GM21825 (cell line): ENCODE measurements around the gene XPO6.

ENCODE experiments used
- ATAC-seq: cut with Tn5 transposase; IDR thresholded peaks from one replicate; pipeline ENCODE4 v1.9.1; 2021; ENCODE audit warnings: mild to moderate bottlenecking, moderate library complexity; ENCODE audit not compliant: unreplicated experiment

The XPO6 gene

DNA sequence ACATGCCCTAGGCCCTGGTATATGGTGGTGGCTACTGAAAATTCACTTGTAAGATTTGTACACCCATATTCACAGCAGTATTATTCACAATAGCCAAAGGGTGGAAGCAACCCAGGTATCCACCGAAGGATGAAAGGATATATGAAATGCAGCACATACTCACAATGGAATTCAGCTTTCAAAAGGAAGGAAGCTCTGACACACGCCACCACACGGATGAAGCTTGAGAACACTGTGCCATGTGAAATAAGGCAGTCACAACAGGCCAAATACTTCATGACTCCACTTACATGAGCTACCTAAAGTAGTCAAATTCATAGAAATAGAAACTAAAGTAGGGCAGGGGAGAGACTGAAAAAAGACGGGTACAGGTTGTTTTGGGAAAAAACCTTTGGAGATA, 2.9 kb downstream of the XPO6 start:
- ATAC-seq: no peak

DNA sequence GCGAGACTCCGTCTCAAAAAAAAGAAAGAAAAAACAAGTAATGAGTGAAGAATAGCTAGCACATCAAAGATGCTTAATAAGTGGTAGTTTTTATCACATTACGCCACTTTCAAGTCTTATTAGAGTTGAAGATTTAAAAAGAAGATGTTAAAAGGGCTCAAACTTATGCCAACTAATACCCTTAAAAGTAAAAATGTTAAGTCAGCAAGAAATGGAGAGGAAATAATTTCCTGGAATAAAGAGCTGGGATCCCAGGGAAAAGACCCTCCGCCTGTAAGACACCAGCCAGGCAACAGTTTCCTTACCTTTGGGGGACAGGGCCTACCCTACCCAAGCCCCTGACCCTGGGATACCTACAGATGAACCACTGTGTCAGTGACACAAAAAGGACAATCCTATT, 3.6 kb downstream of the XPO6 start:
- no peak for ATAC-seq

DNA sequence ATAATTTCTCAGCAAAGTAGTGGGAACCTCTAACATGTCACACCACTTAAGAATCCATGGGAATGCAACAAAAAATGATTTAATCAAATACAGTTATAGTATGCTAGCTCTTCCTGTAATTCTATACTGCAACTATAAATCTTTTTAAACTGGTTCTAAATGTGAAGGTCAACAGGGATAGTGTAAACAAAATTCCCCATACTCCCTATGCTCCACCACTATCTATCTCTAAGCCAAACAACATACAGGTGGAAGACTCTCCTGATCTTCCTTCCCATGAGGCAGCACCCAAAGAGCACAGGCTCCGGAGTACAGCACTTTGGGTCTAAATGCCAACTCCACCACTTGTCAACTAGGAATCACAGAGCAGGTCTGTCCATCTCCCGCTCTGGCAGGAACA, 4.4 kb downstream of the XPO6 start:
- no peak for ATAC-seq

DNA sequence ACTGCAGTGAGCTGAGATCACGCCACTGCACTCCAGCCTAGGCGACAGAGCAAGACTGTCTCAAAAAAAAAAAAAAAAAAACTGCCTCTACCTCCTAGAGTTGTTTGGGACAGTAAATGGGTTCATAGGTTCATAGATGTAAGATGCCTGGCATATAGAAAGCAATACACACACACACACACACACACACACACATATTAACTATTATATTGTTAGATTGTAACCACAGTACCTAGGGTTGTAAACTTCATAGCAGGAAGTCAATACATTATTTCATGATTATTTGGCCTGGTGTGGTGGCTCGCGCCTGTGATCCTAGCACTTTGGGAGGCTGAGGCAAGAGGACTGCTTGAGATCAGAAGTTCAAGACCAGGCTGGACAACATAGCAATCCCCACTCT, 5.8 kb downstream of the XPO6 start:
- ATAC-seq: no peak

DNA sequence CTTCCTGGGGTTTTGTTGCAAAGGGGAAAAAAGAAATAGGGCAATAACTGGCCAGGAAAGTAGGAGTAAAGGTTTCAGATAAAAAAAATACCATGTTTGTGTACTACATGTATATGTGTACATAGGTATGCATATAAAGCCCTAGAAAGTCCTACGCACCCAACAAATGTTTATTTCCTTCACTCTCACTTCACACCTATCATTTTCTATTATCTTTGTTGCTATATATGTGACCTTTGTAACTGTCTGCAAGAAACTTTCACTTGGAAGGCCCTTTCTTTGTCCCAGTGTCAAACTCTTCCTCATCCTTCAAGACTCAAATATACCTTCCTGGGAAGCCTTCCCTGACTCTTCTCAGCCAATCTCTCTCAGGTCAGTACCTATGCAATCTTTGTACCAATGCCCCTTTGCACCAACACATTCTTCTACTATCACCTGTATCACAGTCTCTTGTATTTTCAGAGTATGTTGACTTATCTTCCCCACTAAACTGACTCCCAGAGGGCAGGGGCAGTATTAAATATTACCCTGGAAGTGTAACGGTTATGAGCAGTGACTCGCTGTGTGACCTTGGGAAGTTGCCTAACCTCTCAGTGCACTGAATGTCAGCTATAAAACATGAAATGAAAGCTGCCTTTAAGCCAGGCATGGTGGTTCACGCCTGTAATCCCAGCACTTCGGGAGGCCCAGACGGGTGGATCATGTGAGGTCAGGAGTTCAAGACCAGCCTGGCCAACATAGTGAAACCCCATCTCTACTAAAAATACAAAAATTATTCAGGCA, 6.5 kb downstream of the XPO6 start:
- no peak for ATAC-seq

DNA sequence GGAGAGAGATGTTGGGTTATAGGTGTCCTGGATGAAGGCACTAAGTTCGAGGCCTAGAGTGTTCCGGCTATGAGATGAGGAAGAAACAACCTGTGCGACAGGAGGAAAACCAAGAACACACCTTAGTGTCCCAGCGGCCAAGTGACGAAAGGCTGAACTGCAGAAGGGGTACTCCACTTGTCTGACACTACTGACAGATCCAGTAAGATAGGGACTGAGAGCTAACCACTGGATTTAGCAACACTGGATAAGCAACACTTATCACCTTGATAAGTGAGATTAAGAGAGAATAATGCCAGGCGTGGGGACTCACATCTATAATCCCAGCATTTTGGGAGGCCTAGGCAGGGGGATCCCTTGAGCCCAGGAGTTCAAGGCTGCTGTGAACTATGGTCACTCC, 7.1 kb downstream of the XPO6 start:
- ATAC-seq: no peak

DNA sequence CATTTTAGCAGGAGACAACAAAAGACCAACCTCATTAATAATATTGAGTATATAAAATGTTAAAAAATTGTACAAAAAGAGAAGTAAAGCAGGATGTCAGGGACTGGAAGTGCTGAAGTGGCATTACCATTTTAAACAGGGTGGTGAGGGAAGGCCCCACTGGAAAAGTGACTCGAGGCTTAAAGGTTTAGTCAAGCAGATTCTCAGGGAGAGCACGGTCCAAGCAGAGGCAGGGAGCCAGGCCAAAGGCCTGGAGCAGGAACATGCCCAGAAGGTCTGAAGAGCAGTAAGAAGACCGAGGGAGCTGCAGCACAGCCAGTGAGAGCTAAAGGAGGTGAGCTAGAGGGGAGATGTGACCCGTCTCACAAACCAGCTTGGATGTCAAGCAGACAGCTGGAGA, 7.6 kb downstream of the XPO6 start:
- ATAC-seq: no peak

DNA sequence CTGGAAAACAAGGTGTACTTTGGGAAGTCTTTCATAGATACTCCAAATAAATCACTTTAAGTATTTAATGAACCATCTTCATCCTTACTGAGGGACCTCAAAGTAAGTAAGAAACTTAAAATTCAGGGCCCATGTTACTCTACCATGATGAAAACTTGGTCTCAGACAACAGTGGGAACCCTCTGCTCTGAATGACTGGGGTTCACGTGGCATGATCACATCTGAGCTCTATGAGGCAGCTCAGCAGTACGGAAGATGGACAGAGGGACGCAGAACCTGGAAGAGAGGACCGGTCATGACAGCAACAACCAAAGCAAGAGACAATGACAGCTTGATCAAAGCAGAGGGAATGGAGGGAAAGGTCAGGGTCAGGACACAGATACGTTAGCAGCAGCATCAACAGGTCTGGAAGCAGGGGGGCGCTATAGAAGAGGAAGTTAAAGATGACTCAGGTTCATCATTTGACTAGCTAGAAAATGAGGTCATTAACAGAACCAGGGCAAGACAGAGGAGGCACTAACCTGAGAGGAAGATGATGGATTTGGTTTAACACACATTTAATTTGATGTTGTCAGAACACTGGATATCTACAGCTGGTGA, 9.5 kb downstream of the XPO6 start:
- ATAC-seq: no peak

DNA sequence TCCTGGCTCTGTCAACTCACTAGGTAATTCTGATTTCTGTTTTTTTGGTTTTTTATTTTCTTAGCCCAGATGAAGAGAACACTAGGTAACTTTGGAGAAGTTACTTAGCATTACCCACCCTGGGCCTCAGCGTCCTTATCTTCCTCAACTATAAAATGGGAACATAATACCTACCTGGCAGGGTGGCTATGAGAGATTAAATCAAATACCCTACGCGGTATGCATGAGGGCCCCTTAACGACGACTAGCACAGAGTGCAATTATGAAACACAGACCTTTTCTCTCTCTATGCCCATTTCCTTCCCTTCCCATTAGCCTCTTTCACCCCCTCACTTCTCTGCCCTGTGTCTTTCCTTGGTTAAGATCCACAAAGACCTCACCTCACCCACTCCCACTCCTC, 11.1 kb downstream of the XPO6 start:
- no peak for ATAC-seq

DNA sequence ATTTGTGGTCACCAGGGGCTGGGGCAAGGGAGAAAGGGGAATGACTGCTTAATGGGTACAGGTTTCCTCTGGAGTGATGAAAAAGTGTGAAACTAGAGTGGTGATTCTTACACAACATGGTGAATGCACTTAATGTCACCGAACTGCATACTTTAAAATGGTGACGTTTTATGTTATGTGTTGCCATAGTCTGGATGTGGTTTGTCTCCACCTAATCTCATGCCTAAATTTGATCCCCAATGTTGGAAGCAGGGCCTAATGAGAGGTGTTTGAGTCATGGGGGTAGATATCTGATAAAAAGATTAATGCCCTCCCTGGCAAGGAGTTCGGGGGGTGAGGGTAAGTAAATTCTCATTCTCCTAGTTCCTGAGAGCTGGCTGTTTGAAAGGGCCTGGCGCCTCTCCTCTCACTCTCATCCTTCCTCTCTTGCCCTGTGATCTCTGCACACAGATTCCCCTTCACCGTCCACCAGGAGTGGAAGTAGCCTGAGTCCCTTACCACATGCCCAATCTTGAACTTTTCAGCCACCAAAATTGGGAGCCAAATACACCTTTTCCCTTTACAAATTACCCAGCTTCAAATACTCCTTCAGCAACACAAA, 15.3 kb downstream of the XPO6 start:
- no peak for ATAC-seq

DNA sequence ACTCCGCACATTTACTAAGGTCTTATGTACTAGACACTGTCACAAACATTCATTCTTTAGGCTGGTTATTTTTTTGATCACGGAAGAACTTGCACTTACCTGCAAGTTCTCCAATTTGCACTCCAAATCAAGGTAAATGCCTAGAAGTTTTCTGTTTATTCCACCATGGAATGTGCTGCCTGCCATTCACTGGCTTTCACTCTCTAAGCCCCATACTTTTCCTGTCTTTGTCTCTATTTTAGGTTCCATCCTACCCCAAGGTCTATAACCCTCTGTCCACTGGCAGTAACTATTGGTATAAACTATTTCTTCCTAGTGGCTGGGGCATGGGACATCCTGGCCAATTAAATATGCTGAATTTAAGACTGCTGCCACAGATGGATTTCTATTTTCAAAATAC, 15.9 kb downstream of the XPO6 start:
- no peak for ATAC-seq

DNA sequence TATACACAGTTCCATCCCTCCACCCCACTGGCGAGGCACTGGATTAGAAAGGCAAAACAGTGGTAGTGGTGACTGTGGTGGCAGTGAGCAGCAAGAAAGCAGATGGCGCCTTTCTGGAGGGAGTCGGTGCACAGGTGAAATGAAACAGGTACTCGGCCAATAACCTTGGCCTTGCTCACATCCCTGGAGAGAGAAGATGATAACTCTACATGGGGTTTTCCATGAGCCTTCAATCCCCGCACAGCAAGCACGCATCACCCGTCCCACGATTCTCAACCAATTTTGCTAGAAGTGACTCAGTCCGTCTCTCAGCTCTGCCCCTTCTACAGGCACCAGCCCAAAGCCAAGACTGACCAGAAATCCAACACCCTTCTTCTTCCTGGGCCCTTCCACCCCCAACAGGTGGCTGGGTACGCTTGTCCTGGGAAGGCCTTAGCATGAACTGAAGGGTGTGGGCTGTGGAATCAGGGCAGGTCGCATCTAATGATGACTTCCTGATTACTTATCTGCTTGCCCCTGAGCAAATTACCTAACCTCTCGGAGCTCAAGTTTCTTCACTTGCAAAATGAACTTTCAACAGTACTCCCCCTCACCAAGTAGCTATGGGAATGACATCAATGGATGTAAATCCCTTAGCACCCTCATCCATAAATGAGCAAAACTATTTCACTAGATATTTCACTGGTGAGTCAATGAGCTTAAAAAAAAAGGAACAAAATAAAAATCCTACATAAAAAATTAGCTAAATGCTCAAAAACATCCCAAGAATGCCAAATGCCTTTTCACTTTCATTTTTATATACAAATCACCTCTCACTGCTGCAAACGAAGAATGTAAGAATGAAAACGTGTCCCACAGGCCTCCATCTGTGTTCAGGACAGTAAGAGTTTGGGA, 18.0 kb downstream of the XPO6 start:
- peak; percentile 25 for ATAC-seq

DNA sequence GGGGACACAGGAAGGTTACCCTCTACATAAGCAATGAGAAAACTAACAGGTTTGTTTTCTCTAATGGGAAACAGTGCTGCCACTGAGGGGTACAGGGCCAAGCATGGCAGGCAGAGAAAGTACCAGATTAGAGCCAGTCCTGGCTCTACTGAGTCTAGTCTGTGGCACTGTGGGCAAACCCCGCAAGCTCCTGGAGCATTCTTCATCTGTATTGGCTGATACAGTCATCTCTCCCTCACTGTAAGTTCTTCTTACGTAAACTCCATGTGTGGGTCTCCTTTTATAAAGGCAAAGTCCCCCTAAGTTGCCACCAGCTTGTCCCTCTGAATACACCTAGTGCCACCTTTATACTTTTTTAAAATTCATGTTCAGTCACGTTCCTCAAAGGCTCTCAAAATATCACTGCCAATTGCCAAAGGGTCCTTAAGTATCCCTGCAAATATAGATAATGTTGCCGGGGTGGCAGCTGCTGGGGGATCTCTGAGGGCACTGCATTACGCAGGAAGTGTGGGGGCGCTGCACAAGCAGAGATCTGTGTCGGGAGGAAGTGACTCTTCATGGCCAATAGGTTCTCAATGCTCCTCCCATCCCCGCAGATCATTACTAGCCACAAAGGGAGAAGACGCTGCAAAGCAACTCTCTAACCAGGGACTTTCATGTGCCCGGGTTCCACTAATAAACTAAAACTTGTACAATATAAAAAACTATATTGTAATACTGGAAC, 18.8 kb downstream of the XPO6 start:
- ATAC-seq: peak; percentile 54

DNA sequence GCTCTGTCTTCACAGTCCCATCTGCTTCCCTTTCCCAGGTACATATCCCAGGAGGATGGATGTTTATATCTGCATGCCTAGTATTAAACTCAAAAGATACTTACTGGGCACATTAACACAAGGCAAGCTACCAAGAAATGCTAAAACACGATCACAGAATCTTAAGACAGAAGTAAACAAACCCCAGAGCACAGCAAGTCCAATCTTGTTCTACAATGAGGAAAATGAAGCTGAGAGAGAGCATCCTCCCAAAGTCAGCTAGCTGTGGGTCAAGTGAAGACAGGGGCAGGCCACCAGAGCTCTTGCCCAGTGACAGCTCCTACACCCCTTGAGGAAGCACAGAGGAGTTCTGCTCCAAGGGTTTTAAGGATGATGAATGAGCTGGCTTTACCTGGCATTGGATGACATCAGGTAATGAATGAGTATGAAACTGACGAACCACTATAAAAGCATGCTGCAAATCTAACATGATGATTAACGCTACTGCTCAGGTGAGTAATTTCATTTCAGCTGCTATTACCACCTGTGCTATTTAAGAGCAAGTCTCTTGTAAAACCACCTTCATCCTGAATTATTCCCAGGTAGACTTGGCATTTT, 20.3 kb downstream of the XPO6 start:
- no peak for ATAC-seq

DNA sequence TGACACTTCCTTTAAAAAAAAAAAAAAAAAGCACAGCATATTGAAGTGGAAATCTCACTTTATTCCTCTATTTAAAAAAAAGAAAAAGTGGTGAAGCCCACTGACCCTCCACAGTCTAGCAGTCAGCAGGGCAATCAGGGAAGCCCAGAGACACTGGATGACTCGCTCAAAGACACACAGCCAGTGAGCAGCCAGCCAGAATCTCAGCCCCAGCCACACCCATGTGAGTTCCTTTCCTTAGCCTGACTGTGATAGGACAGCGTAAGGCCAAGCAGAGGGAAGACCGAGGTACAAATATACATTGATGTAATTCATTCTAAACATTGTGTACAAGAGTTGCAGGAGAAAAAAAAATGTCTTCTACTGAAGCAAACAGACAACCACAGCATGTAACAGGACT, 22.5 kb downstream of the XPO6 start:
- ATAC-seq: no peak

DNA sequence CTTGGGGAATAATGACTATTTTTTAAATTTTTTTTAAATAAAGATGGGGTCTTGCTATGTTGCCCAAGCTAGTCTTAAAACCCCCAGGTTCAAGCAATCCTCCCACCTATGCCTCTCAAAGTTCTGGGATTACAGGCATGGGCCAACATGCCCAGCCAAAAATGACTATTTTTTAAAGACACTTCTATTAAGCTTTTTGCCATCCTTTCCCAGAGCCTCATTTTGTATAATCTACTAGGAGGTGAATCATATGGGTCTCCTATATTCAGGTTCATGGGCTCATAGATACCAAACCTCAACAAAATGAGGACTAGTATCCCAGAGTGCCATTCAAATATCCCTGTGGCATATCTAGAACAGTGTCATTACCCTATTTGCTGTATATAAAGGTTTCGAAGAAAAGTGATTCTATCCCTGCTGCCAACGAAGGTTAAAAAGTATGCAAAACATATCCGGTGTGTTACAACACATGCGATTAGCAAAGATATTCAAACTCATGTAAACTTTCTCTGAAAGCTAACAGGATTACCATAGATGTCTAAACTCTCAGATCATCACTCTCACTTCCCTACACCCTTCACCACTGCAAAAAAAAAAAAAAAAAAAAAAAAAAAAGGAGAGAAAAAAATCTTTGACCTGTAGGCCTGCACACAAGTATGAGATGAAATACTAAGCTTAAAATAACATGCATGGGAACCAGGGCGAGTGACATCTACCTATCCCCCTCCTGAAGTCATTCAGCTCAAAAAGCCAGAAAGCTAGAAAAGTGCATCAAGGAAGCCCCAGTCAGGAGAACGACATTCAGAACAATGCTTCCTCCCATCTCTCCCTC, 23.5 kb downstream of the XPO6 start:
- ATAC-seq: peak; percentile 57

DNA sequence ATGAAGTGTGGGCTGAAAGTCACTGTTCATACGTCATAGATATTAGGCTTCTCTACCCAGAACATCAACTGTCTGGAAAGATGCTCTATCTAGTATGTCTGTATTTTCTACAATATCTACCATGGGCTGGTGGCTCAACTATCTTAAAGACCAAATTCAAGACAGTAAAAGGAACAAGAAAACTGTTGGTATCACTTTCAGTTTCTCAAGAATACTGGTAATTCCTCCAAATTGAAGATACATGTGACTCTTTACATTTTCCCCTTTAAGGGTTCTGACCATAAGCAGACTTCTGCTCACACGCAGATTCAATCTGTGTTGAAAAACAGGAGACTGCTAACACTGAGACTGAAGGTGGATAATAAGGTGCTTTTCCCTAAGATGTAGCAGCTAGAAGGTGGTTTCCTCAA, 24.2 kb downstream of the XPO6 start:
- ATAC-seq: peak; percentile 44

DNA sequence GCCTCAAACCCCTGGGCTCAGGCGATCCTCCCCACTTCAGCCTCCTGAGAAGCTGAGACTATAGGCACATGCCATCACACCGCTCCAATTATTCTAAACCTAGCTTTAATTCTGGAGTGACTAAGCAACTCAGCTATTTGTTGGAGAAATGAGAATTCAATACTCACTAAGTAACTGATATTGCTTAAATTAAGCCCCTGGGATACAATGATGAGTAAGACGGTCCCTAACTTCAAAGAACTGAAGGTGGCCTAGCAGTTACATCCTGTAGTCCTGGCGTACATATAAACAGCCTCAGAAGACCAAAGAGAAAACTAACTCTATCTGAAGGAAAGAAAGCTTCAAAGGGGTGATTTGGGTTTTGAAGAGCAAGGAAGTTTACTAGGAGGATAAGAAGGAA, 25.0 kb downstream of the XPO6 start:
- ATAC-seq: peak; percentile 9

DNA sequence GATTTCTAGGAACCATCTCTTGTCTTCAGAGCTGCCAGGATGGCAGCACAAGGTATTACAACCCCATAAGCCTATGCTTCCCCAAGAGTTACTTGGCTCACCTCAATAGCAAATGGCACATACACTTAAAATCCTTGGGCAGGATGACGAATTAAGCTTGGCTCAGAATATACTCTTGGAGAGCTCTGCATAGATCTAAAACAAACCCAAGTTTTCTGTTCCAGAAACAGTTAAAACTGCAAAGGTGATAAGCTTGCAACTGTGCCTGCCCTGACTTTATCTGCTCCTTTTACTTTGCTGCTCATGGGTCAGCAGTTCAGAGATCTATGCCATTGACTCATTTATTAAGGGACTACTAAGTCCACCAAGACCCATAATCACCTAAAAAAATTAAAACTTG, 26.1 kb downstream of the XPO6 start:
- ATAC-seq: no peak

DNA sequence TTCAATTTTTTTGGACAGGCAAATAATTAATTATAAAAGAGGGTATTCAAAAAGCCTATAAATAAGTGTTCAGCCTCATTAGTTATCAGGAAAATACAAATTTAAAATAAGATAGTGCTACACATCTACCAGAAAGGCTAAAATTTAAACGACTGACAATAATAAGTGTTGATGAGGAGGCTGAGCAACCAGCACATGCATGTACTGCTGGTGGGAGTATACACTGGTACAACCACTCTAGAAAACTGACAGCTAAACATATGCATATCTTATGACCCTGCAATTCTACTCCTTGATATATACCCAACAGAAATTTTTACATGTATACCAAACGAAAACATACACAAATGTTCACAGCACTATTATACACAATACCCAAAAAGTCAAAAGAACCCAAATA, 27.1 kb downstream of the XPO6 start:
- no peak for ATAC-seq
